K562 (cell line): ENCODE measurements around the gene FRK. TPM values are rescaled to one million over a fixed set of nuclear protein-coding genes. Genes with fewer than 3 reads are reported as not detected.

ENCODE experiments used
- ATAC-seq: fragments of 200-7000 bp; cut with Tn5 transposase; 3 replicates; pipeline ENCODE4 v1.9.1; 2020; ENCODE audit warnings: moderate library complexity
- BruUV-seq: library from RNA; stranded (reverse); fragments of 400-500 nt; replicated peaks from 2 replicates; lab custom pipeline; 2021; lab: Mats Ljungman, UMichigan
- CTCF ChIA-PET: fragments of 300-600 bp; formaldehyde crosslinking; extraction: SDS; loops from one replicate; lab custom pipeline; 2021; ENCODE audit warnings: low intra/inter-chr PET ratio; lab: Yijun Ruan, JAX
- POLR2A ChIA-PET: fragments of 300-600, 350-650 bp; sonication (Branson Sonifier 250); formaldehyde crosslinking; extraction: SDS; loops from one replicate; lab custom pipeline; 2021; ENCODE audit warnings: antibody characterized with exemption, inconsistent platforms; lab: Yijun Ruan, JAX
- DNase-seq, 4 experiments: peaks; one replicate each; pipeline versions ENCODE4 v3.0.0 to v3.0.0-alpha.2; 2011 to 2018; ENCODE audit warnings: low spot score in 3 of 4, mixed read lengths in 3 of 4; ENCODE audit errors: extremely low read depth in 1 of 4
- FAIRE-seq: peaks from 2 replicates; lab custom pipeline; 2011; peaks lifted over from hg19 to GRCh38; lab: Jason Lieb, UNC
- H2AFZ ChIP-seq: 2 replicates; pipeline ENCODE4 v1.6.0; 2011; ENCODE audit warnings: low read depth, low read length, control low read depth, inconsistent platforms
- H3K27ac ChIP-seq: fragments of 200-600 bp; 3 replicates; pipeline ENCODE4 v1.8.0; 2011; ENCODE audit warnings: low read depth, mild to moderate bottlenecking, control low read depth, inconsistent platforms, low read length, moderate library complexity, mixed read lengths; ENCODE audit errors: extremely low read depth
- H3K27me3 ChIP-seq, 2 experiments: fragments of 300-600 bp in 1 of 2; 2 replicates in 1 of 2; 3 replicates in 1 of 2; pipeline versions ENCODE4 v1.6.0 to v1.8.0; 2011; ENCODE audit warnings: inconsistent platforms in 2 of 2, low read length in 2 of 2, mild to moderate bottlenecking in 1 of 2, mixed read lengths in 1 of 2, moderate library complexity in 1 of 2; ENCODE audit not compliant: control insufficient read depth in 2 of 2, insufficient read depth in 2 of 2
- H3K36me3 ChIP-seq: fragments of 300-600 bp; 3 replicates; pipeline ENCODE4 v1.8.0; 2011; ENCODE audit warnings: mild to moderate bottlenecking, low read length, inconsistent platforms; ENCODE audit not compliant: control insufficient read depth, insufficient read depth
- H3K4me1 ChIP-seq, 2 experiments: fragments of 200-600 bp in 1 of 2; replicated peaks in 1 of 2; 2 replicates in 1 of 2; 3 replicates in 1 of 2; pipeline versions ENCODE4 v1.5.1 to v1.8.0; 2011; ENCODE audit warnings: inconsistent platforms in 2 of 2, low read length in 2 of 2, mild to moderate bottlenecking in 1 of 2, mixed read lengths in 1 of 2, moderate library complexity in 1 of 2; ENCODE audit not compliant: control insufficient read depth in 2 of 2, insufficient read depth in 2 of 2
- H3K4me2 ChIP-seq: 2 replicates; pipeline ENCODE4 v1.6.1; 2011; ENCODE audit warnings: low read length, control low read depth, inconsistent platforms, mixed read lengths; ENCODE audit not compliant: insufficient read depth
- H3K4me3 ChIP-seq: fragments of 200-600 bp; sonication (generic), shearing (Covaris generic); 2 replicates; pipeline ENCODE4 v1.5.1; 2016; ENCODE audit warnings: control low read depth, inconsistent platforms
- H3K79me2 ChIP-seq: fragments of 200-600 bp; 3 replicates; pipeline ENCODE4 v1.8.0; 2011; ENCODE audit warnings: low read length, inconsistent platforms; ENCODE audit not compliant: control insufficient read depth, insufficient read depth
- H3K9ac ChIP-seq, 2 experiments: 2 replicates each; pipeline versions ENCODE4 v1.6.0 to v1.6.1; 2011; ENCODE audit warnings: low read depth in 2 of 2, low read length in 2 of 2, control low read depth in 1 of 2, inconsistent platforms in 1 of 2, mild to moderate bottlenecking in 1 of 2, mixed read lengths in 1 of 2; ENCODE audit not compliant: insufficient read depth in 1 of 2
- H3K9me1 ChIP-seq: one replicate; pipeline ENCODE4 v1.6.0; 2011; ENCODE audit warnings: inconsistent platforms, mild to moderate bottlenecking, low read length, moderate library complexity; ENCODE audit not compliant: control insufficient read depth, insufficient read depth
- H3K9me3 ChIP-seq: replicated peaks from 2 replicates; pipeline ENCODE4 v1.5.1; 2011; ENCODE audit warnings: low read depth, low read length, inconsistent platforms; ENCODE audit not compliant: control insufficient read depth, insufficient read depth
- H4K20me1 ChIP-seq: replicated peaks from 2 replicates; pipeline ENCODE4 v1.6.1; 2011; ENCODE audit warnings: low read length, inconsistent platforms, mixed read lengths; ENCODE audit not compliant: control insufficient read depth, insufficient read depth
- BMI1 ChIP-seq: fragments of 150-350 bp; IDR thresholded peaks from 2 replicates; pipeline ENCODE4 v1.6.1; 2014; ENCODE audit warnings: low read length
- C11orf30 ChIP-seq: fragments of 450-650 bp; IDR thresholded peaks from 2 replicates; pipeline ENCODE4 v1.6.1; 2016; ENCODE audit warnings: low read depth, mild to moderate bottlenecking
- CBX2 ChIP-seq: fragments of 200-600 bp; sonication (generic); IDR thresholded peaks from one replicate; pipeline ENCODE4 v1.6.1; 2012; ENCODE audit warnings: mild to moderate bottlenecking, low read length, inconsistent platforms; ENCODE audit not compliant: insufficient read depth, poor library complexity, severe bottlenecking
- DACH1 ChIP-seq: fragments of 450-650 bp; IDR thresholded peaks from 2 replicates; pipeline ENCODE4 v1.6.1; 2018; ENCODE audit not compliant: partially characterized antibody
- FUS ChIP-seq: fragments of 200-400 bp; formaldehyde crosslinking; optimal IDR thresholded peaks from 2 replicates; pipeline ENCODE3; 2017; ENCODE audit warnings: low read depth, low read length
- HIVEP1 ChIP-seq: fragments of 250-450 bp; sonication (Bioruptor Pico); IDR thresholded peaks from 2 replicates; pipeline ENCODE4 v1.4.0; 2020; ENCODE audit warnings: mild to moderate bottlenecking
- JUNB ChIP-seq: fragments of 450-650 bp; formaldehyde crosslinking; conservative IDR thresholded peaks from 2 replicates; pipeline ENCODE4 v1.4.0; 2020; ENCODE audit warnings: mild to moderate bottlenecking
- KLF16 ChIP-seq: IDR thresholded peaks from 2 replicates; pipeline ENCODE4 v1.6.1; 2016; ENCODE audit warnings: antibody characterized with exemption
- NKRF ChIP-seq: fragments of 450-650 bp; IDR thresholded peaks from 2 replicates; pipeline ENCODE4 v1.6.1; 2016; ENCODE audit warnings: borderline replicate concordance
- NR1H2 ChIP-seq: sonication (generic); formaldehyde crosslinking; IDR thresholded peaks from 2 replicates; pipeline ENCODE4 v1.4.0; 2020; ENCODE audit warnings: mild to moderate bottlenecking, missing genetic modification reagents
- PCBP2 ChIP-seq: fragments of 200-400 bp; formaldehyde crosslinking; IDR thresholded peaks from 2 replicates; pipeline ENCODE4 v1.6.1; 2018; ENCODE audit warnings: low read length, low read depth, mild to moderate bottlenecking, moderate library complexity; ENCODE audit not compliant: poor library complexity, severe bottlenecking
- PHTF2 ChIP-seq: fragments of 250-450 bp; sonication (Bioruptor Pico); IDR thresholded peaks from 2 replicates; pipeline ENCODE4 v1.5.0; 2021; ENCODE audit warnings: mild to moderate bottlenecking
- POLR2AphosphoS2 ChIP-seq: IDR thresholded peaks from 2 replicates; pipeline ENCODE4 v1.6.1; 2012; ENCODE audit warnings: low read length, improper control_type of control experiment
- RBM14 ChIP-seq: fragments of 200-400 bp; formaldehyde crosslinking; IDR thresholded peaks from 2 replicates; pipeline ENCODE4 v1.6.1; 2018; ENCODE audit warnings: low read depth, mild to moderate bottlenecking, low read length, moderate library complexity, borderline replicate concordance; ENCODE audit not compliant: insufficient read depth
- U2AF1 ChIP-seq: fragments of 200-400 bp; formaldehyde crosslinking; optimal IDR thresholded peaks from 2 replicates; pipeline ENCODE3; 2017; ENCODE audit warnings: mild to moderate bottlenecking, low read depth, low read length, moderate library complexity
- XRCC3 ChIP-seq: fragments of 450-650 bp; IDR thresholded peaks from 2 replicates; pipeline ENCODE4 v1.6.1; 2017; ENCODE audit warnings: mild to moderate bottlenecking, moderate library complexity
- ZBED1 ChIP-seq: IDR thresholded peaks from 2 replicates; pipeline ENCODE4 v1.6.1; 2014
- ZNF79 ChIP-seq: fragments of 250-450 bp; sonication (Bioruptor Pico); IDR thresholded peaks from 2 replicates; pipeline ENCODE4 v1.4.0; 2020; ENCODE audit warnings: low read depth, mild to moderate bottlenecking, moderate library complexity
- WGBS: fragments of 100-300 bp; shearing (Covaris generic); methylation state at CpG from one replicate; pipeline ENCODE4 v1.1.6; 2016; ENCODE audit warnings: low coverage, mixed read lengths; ENCODE audit not compliant: insufficient coverage; ENCODE audit errors: missing lambda C conversion rate; 5-methylcytosine and 5-hydroxymethylcytosine counted together
- in situ Hi-C: fragments of 300-500 bp; cut with MboI; formaldehyde crosslinking; loops from 4 replicates; pipeline ENCODE4 v1.15.0; 2018; ENCODE audit warnings: inconsistent platforms, mixed read lengths
- intact Hi-C: fragments of 100-400 bp; cut with micrococcal nuclease; formaldehyde crosslinking; loops from 2 replicates; pipeline ENCODE4 v1.14.2; 2022
- polyA plus RNA-seq, 8 experiments: library from polyadenylated mRNA; depleted of rRNA in 4 of 8; stranded (reverse) in 5 of 8; unstranded in 3 of 8; fragments of >200 nt; fragmentation: Nextera tagmentation in 2 of 8; fragmentation: Illumina TruSeq in 1 of 8; extraction: Ambion mirVana in 2 of 8; extraction: Trizol in 1 of 8; gene quantifications; 2 replicates each; pipeline versions ENCODE4 v1.2.1 to v1.2.3, GENCODE V29; 2011 to 2014; ENCODE audit warnings: inconsistent platforms in 1 of 8, missing spikeins in 1 of 8
- total RNA-seq, 7 experiments: library from RNA; depleted of rRNA in 6 of 7; stranded (reverse); fragments of >200 nt in 6 of 7; fragmentation: Illumina TruSeq in 2 of 7; extraction: Trizol in 2 of 7; gene quantifications; 2 replicates each; pipeline versions ENCODE4 v1.2.1 to v1.2.3, GENCODE V29; 2011 to 2021; ENCODE audit warnings: low replicate concordance in 1 of 7

Gene FRK
- total and polyA plus RNA-seq, 9 of the 15 experiments (the other 6 are each of a cell fraction or from before 2014, with no cell fraction given), result 0.01 to 0.29 (median 0.09) TPM

- Histone ChIP-seq H3K27ac (no peak overlapping the region), H3K9ac (no peak overlapping the region), H3K79me2 (no peaks in the 10 kb centered on the region), H3K4me2 (no peak overlapping the region), H3K9me1 (no peaks in the 10 kb centered on the region), H4K20me1 (no peaks in the 10 kb centered on the region), H3K4me1 (no peaks in the 10 kb centered on the region), H3K27me3 (no peaks in the 10 kb centered on the region), H3K36me3 (no peaks in the 10 kb centered on the region), H3K4me3 (no peak overlapping the region), H3K9me3 (no peaks in the 10 kb centered on the region), H2AFZ (no peak overlapping the region)
- POLR2A ChIA-PET, result no interaction called here
- ATAC-seq (no peak), DNase-seq (no peak), FAIRE-seq (no peak)
- intact Hi-C loops, result no loop called here
- CTCF ChIA-PET, result no interaction called here
- in situ Hi-C loops, result no loop called here
- TF ChIP-seq PCBP2, result no peak
- no peak for TF ChIP-seq C11orf30
- 0% methylated on average over 5 of the region's 5 CpGs for WGBS
- BruUV-seq, result no TSS peak
These were observed 155.2 kb downstream of the FRK start for GRCh38 chr6:115905471-115905870.

GRCh38 chr6:115902436-115902835 is 158.3 kb downstream of the FRK start:
- H3K9me1 ChIP-seq, result no peaks in the 10 kb centered on the region
- BruUV-seq, result no TSS peak
- ChIA-PET CTCF (no interaction called here), POLR2A (interaction anchor here (0.9 kb wide), 1 partner anchor 13 kb away, joined by 3 read pairs; no protein-coding TSS in a partner anchor)
- H3K4me3 ChIP-seq, result no peak overlapping the region
- WGBS, result 4% methylated on average over 2 of the region's 2 CpGs
- no peaks in the 10 kb centered on the region for H3K36me3 ChIP-seq
- H3K79me2 ChIP-seq, result no peaks in the 10 kb centered on the region
- no peaks in the 10 kb centered on the region for H3K9me3 ChIP-seq
- no peaks in the 10 kb centered on the region for H3K4me1 ChIP-seq
- FAIRE-seq, result no peak
- no peak for ATAC-seq
- H3K27me3 ChIP-seq, result no peaks in the 10 kb centered on the region
- in situ Hi-C loops, result no loop called here
- no peak overlapping the region for H3K9ac ChIP-seq
- no peak overlapping the region for H3K27ac ChIP-seq
- H2AFZ ChIP-seq, result no peak overlapping the region
- intact Hi-C loops, result no loop called here
- no peak overlapping the region for H3K4me2 ChIP-seq
- no peak for DNase-seq
- H4K20me1 ChIP-seq, result no peaks in the 10 kb centered on the region
- TF ChIP-seq HIVEP1 (CRISPR knock-in tag) (no peak), RBM14 (no peak), BMI1 (no peak), KLF16 (no peak), NKRF (no peak), ZBED1 (no peak), JUNB (no peak), DACH1 (no peak), CBX2 (no peak), XRCC3 (no peak), U2AF1 (no peak), ZNF79 (CRISPR knock-in tag) (no peak), NR1H2 (CRISPR knock-in tag) (no peak), PHTF2 (no peak), POLR2AphosphoS2 (no peak), FUS (no peak)
